DMS114 treated with DMSO at 0.1 percent for 48 hours (cell line): ENCODE results near the gene TMEM209.

Experiments used
- DNase-seq: peaks from one replicate; lab custom pipeline; 2025; ENCODE audit not compliant: unreplicated experiment; lab: John Stamatoyannopoulos, UW

The TMEM209 gene

DNA sequence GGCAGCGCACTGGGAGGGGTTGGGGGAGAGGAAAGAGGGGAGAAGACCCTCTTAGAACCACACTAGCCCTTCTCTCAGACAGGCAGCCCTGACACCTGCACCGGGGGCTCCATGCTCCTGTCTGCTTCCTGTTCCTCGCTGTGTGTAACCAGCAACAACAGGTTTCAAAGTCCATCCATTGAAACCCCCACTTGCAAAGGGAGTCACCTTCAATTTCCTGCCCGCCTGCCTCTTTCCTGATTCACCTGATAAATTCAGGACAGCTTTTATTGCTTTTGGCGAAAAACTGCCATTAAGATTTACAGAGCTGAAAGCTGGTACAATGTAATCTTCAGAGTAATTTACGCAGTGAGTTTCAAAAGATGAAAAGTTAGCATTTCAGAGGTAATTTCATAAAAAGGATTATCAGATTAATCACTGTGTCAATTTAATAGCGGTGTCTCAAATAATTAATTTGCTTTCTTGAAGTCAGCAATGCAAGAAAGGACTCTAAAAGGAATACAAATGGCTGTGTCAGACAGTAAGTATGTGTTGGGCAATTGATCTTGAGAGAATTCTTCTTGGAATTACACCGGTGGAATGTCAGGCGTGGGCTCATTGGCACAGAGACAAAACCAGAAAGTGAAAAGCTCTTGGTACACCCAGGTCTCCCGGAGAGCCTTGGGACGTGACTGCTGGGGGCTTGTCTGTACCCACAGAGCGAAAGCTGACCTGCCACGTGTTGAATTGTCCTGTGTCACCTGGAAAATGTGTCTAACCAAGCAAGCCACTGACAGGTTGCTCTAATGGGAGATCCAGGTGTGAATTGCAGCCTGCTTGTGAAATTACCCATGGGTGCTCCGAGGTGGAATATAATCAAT is 60.7 kb downstream of the TMEM209 start:
- no peak for DNase-seq

DNA sequence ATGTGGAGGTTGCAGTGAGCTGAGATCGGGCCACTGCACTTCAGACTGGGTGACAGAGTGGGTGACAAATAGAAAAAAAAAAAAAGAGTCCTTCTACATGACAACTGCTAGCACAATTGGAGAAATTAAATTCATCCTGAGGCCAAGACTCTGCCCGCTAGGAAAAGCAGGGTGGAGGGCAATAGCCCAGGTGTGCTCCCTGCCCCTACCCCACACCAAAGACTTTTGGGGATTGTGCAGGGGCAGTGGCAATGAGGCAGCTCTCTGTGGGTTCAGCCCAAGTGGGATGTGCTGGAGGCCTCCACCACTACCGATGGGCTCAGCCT is 61.3 kb downstream of the TMEM209 start:
- no peak for DNase-seq

DNA sequence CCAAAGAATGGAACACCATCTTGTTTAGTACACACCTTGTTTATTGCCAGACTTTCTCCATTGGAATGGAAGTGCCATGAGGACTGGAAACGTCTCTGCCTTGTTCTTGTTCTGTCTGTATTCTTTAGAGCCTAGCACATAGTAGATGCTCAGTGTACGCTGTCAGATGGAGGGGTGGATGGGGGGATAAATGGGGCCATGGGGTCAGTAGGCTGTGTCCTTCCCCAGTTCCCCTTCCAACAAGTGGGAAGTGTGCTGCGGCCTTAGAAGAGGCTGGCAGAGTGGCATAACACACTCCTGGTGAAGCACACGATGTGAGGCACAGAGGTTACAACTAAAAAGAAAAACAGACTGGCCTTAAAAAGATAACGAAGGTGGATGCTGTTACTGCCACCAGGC is 61.9 kb downstream of the TMEM209 start:
- DNase-seq: no peak

DNA sequence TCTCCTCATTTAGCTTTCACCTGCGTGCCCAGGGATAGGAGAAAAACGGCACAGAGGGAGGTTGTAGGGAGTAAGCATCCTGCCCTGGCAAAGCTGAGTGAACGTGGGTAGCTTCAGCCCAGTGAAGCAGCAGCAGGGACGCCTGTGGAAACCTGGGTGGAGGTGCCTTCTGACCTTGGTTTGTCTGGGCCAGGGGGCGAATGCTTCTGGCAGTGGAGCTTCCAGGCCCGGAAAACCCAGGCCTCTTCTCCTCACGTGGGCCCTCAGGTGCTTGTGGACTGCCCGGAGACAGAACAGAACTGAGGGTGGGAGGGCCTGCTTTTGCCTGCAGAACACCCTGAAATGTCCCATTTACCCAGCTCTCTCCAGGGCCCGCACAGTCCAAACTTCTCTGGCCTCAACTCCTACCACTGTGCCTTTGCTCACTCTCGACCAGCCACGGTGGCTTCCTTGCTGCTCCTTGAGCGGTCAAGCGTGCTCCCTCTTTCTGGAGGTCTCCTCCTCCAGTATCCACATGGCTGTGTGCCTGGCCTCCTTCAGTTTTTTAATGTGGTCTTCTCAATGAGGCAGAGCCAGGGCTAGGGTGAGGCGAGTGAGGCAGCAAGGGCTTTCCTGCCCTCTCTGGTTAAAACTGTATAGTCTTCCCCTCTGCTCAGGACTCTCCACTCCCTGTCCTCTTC is 62.4 kb downstream of the TMEM209 start:
- DNase-seq: no peak

DNA sequence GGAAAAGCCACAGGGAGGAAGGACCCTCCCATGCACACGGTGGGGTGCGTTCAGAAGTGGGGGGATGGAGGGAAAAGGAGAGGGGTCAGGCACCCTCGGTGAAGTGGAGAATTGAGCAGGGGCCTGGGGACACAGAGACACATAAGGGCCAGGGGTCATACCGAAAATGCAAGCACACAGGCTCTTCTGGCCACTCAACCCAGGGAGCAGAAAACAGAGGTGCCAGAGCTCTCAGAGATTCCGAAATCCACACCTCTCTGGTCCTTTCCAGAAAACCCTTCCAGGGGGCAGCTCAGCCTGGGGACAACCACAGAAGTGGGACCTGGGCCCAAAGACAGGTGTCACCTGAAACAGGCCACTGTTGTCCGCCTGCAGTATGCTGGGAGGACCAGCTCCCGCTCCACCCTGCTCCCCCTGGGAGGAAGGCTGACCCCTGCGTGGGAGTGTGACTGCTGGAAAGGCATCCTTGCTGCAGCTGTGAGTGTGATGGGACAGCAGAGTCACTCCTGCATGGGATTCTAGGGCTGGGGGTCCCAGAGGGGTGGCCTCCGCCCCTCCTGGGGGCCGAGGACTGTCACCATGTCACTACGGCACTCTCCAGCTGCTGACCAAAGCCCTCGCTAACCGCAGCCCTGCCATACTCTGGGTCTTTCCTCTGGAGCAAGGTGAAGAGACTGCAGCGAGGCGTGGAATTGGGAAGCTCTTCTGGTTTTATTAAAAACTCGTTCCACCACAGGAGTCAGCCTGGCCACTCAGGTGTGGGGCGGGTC is 63.1 kb downstream of the TMEM209 start:
- no peak for DNase-seq

DNA sequence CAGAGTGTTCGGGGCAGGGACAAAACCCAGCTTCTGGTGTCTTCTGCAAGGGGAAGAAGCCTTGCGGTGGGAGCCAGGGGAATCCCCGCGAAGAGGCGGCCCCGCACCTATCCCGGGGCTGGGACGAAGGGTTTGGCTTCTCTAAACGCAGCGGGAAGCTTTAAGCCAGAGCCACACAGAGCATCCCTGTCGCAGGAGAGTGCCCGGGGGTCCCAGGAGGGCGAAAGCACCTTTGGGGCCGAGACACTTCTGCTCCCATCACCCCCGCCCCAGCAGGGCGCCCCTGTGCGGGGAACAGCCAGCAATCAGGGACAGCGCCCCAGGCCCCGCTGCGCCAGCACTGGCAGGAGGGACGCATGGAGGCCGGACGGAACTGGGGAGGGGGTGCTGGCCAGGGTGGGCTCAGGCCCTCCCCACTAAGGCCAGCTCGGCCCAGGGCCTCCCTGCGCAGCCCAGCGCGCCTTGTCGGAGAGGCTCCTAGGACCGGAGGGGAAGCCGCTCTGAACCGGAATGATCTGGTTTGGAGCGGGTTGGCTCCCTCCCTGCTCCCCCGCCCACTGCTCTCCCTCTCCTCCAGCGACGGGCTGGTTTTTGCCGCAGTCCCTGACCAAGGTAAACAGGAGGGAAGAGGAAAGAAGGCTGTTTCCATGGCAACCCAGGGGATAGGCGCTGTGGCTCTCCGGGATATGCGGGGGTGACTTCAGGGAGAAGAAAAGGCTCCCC is 63.9 kb downstream of the TMEM209 start:
- no peak for DNase-seq

DNA sequence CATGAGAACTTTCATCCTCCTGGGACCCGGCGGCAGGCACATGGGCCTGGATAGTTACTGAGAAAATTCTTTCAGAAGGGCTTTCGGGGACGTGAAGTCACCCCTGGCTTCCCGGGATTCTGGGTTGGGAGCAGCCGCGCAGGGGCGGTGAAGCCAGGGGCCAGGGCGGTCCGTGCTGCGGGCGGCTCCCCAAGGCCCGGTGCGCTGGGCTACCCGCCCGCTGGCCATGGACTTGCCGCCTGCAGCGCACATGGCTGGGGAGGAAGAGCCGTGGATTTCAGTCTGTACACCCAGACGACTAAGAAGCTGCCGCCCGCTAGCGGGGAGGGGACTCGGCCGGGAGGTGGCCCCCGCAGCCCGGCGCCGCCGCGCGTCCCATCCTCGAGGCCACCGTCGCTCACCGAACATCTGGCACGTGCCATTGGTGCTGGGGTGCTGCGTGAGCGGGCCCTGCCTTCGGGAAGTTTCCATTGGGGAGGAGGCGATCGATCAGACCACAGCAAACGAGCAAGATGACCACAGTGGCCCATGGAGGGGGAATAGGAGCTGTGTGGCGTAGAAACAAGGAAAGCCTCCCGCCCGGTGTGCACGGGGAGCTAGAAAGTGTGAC is 64.5 kb downstream of the TMEM209 start:
- DNase-seq: no peak

DNA sequence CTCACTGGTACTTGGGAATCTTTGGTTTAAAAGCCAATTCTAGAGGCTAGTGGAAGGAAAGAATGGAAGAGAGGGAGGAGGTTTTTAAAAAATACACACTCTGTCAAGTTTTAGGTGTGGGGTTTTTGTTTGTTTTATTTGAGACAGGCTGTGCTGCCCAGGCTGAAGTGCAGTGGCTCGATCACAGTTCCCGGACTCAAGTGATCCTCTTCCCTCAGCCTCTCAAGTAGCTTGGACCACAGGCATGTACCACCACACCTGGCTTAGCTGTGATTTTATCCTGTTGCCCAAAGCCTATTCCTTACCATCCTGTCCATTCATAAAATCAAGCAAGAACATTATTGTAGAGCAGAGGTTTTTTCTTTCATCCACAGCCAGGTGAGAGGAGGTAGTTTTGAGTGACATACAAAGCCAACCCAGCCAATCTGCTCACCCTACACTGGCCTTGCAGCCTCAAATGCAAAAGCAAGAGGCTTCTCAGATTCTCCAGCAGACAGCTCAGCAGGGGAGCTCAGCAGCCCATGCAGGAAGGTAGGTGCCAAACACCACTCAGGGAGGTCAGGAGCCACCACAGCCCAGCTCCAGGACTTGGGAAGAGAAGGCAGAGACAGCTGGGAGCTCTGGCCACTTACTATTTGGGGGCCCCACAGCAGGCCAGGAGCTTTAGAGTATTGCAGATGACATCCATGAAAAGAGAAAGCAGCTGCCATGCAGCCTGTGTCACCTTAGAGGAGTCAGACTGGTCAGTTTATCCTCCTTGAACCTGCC is 65.8 kb downstream of the TMEM209 start:
- no peak for DNase-seq

DNA sequence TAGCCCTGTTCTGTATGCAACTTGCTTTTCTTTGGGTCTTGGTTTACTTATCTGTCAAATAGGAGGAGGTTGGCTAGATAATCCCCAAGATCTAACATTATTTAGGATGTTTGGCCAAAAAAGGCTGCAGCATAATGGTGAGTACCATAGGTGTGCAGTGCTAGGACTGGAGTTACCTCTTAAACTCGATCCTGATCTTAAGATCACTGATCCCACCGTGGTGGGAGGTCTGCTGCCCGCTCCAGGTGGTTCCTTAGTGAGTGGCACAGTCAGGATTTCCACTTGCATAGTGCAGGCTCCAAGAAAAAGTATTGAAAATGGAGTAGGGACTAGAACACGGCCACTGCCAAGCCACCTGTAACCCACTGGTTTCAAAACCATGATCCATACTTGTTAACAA is 68.0 kb downstream of the TMEM209 start:
- no peak for DNase-seq

DNA sequence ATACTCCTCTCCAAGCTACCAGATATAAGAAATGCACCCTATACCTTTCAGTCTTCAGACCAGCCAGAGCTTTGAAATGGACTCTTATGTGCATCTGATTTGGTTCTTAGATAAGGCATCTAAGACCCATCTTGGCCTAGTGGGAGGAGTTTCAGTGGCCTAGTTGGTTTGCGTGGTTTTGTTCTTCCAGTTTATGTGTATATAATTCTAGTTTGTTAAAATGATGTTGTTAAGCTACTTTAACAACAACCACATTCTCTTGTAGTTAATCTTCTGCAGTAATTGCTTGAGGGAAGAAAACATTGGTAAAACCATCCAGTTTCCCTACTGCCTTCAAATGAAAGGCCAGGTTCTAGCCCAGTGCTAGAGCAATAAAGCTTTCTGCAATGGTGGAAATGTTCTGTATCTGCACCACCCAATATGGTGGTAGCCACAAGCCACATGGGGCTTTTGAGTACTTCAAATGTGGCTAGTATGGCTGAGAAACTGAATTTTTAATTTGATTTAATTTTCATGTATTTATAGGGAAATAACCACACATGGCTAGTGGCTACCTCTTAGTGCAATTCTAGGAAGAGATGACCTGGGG is 68.5 kb downstream of the TMEM209 start:
- DNase-seq: no peak

DNA sequence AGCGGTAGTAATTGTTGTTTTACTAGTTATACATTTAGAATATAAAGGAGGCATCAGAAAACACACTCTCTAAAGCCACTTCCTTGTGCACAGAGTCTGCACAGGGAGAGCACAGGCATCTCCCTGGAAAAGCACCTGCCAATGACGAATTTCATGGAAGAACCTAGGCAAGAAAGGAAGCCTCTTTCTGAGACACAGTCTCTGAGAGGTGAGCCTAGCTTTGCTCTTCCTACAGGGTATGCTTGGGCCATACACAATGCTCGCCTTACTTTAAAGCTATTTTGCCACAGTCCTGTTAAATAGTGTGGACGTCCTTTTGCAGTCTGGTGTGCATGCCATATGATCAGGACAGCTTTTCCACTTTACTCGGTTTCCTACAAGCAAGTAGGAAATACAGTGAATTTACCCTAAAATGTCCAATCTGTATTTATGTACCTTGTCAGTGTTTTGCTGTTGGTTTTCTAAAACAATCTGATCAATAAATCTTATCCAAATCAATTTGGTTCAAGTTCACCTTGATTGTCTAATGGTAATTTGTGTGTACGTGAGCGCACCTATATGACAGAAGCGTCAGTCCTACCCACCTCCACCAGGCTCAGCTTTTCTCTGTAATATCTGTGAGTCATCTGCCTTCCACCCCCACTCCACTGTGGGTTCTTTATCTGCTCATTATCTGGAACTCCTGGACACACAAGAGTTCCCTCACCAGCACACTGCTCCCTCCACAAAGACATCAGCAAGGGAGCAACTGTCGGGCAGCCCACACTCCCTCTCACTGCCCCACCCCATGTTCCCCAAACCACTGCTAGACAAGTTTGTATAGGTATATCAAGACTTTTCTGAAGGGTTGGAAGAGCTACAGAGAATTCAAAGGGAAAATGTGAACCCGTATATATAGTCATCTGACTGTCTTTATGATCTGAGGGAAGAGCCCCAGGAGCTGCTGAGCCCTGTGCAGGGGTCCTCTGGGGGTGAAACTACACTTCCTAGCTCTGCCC is 69.7 kb downstream of the TMEM209 start:
- no peak for DNase-seq

DNA sequence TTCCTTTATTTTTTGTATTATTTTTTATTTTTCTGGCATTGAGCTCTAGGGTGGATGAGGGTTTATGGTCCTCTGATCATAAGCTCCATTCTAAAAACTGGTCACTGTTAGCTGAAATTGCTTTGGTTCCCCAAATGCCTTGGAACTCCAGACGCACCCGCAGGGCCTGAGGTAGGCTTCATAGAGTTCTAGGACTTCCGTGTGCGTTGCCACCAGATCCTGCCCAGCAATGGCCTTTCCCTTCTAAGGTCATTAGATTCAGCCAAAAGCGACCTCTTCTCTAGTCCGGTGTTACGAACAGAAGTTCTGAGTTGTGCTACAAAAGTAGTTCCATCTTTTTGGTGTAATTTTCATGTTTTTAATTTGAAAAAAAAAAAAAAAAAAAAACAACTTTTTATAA is 70.5 kb downstream of the TMEM209 start:
- no peak for DNase-seq

DNA sequence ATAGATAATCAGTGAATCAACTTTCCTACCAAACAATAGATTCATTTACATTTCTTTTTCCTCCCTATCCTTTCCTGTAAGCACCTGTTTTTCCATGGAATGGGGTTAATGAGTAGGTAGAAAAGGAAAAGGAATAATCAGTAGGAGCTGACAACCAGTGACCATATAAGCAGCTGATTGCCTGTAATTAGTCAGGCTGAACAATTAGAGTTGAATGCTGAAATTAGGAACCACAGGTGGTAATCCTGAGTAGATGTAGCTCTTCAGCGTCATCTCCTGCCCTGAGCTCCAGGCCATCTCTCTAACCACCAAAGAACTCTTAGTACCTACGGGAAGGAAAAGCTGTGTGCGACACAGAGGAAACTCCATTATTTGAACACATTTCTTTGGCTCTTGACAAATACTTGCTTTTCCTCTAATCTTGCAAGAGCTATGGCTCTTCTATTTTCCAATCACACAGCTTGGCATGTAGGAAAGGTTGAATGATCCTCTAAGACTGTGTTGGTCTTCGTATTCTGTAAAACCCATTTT is 71.0 kb downstream of the TMEM209 start:
- no peak for DNase-seq

DNA sequence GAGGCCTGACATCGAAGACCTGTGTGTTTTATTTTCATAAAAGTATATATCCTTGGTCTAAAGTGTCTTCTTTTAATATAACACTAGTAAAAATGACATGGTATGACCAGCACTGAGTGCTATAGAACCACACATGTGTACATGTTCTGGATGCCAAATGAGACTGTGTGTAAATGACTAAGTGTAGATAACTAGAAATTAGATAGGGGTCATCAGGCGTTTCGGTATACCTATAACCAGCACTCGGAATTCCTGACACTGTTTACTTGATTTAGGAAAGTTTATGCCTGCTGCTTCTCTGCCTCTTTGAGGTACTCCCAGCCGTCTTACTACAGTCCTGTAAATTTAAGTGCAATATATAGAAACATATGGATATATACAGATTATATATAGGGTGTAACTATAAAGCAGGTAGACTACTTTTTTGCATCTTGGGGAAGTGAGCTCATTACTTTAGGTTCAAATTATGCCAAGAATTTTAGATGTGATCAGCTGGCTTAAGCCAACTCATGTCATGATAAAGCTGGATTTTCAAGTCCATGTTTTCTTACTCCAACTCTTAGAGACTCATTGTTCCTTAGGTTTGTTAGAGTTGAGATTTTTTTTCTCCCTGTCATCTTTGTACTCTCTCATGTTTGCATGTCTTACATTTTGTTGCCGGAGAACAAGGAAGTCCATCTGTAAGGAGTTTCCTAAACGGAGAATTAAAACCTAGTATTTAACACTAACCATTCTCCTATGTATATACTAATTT is 72.0 kb downstream of the TMEM209 start:
- DNase-seq: no peak

DNA sequence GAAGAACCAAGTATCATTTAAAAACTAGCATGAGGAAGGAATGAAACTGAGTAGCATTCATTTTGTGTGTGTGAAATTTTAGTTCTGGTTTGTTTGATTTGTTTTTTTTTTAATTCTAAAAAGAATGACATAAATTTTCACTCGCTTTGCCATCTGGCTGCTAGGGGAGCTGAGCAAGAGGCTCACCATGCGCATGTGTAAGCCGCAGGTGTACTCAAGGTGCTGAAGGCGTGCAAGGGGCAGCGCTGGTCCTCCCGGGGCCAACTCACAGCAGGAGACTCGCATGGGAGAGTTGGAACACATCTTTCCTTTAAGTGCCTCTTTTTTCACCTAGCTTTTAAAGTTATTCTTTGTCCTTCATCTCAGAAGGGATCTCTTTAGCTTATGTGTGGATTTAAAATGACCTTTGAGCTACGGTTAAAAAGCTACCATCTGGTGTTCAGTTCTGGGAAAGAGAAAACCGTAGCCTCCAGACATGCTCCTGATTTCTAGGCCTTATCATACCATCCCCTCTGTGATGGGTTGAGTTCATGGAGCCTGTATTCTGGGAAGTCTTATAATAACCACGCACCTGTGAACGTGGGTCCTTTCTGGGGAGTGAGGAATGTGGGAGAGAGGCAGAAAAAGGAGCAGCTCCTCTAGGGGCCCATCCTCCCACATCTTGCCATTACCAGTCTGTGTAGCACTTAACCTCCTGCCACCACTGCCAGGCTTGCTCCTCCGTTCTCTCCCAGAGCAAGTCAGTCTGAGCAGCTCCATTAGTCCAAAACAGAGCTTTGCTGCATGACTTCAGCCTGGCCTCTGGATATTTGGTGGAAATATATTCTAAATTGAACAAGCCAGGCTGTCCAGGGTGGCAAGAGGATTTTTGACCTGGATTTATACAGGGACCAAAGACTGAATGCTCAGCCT is 73.0 kb downstream of the TMEM209 start:
- DNase-seq: no peak

DNA sequence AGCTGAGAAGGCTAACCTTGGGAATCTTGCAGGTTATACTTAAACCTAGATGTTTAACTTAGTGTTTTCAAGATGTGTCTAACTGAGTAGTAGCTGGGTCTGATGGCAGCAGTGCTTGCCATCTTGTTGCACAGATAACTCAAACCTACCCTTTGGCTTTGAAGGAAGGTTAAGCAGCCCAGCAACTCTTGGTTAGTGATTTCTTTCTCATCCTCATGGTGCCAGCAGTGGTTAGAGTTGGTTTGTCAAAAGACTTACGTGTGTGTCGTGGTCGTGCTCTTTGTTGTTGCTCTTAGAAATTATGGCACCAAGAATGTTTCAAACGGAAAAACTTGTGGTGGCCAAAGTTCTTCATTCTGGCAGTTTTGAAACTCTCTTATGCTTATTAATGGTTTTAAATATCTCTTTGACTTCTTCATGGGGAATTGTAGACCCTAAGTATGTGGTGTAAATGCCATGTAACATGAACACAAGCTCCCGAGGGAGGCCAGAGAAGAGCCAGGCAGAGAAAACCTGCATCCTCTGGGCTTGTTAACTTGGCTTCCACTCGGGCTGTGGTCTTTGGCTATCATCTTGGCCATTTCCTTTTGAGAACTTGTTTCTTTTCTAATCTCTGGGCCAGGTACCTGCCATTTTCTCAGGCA is 73.9 kb downstream of the TMEM209 start:
- DNase-seq: no peak
